NCI-H187 treated with DMSO at 0.1 percent for 48 hours (cell line): ENCODE measurements around the gene CCDC148.
"Not testable (repeated sequence)": the region's sequence is repeated elsewhere in the genome, so short reads cannot be mapped to it uniquely, and the experiment has no call there.

Experiments
- DNase-seq: peaks from one replicate; lab custom pipeline; 2025; lab: John Stamatoyannopoulos, UW

The CCDC148 gene

GRCh38 chr2:158357122-158357521 lies 99.4 kb downstream of the CCDC148 start:
- DNase-seq: no peak

- DNase-seq: not testable (repeated sequence)
Observed at GRCh38 chr2:158351466-158351816, 105.1 kb downstream of the CCDC148 start.

- DNase-seq: not testable (repeated sequence)
Observed at GRCh38 chr2:158350751-158351465, 105.6 kb downstream of the CCDC148 start.

- DNase-seq: no peak
Observed at GRCh38 chr2:158346032-158346431, 110.5 kb downstream of the CCDC148 start.

- DNase-seq: no peak
Observed at GRCh38 chr2:158339513-158339912, 117.0 kb downstream of the CCDC148 start.

GRCh38 chr2:158337018-158337417 lies 119.5 kb downstream of the CCDC148 start:
- no peak for DNase-seq

GRCh38 chr2:158331799-158332198 lies 124.8 kb downstream of the CCDC148 start:
- DNase-seq: not testable (repeated sequence)

GRCh38 chr2:158325782-158326340 lies 130.7 kb downstream of the CCDC148 start:
- no peak for DNase-seq

GRCh38 chr2:158325031-158325781 lies 131.3 kb downstream of the CCDC148 start:
- DNase-seq: no peak

GRCh38 chr2:158323381-158323780 lies 133.2 kb downstream of the CCDC148 start:
- DNase-seq: no peak

GRCh38 chr2:158321264-158321663 lies 135.3 kb downstream of the CCDC148 start:
- DNase-seq: no peak

- DNase-seq: no peak
Observed at GRCh38 chr2:158319269-158319668, 137.3 kb downstream of the CCDC148 start.

GRCh38 chr2:158317642-158318041 lies 138.9 kb downstream of the CCDC148 start:
- no peak for DNase-seq

- DNase-seq: no peak
Observed at GRCh38 chr2:158315803-158316414, 140.6 kb downstream of the CCDC148 start.

GRCh38 chr2:158315000-158315399 lies 141.6 kb downstream of the CCDC148 start:
- no peak for DNase-seq

GRCh38 chr2:158313734-158314133 lies 142.8 kb downstream of the CCDC148 start:
- no peak for DNase-seq

- no peak for DNase-seq
Observed at GRCh38 chr2:158312981-158313380, 143.6 kb downstream of the CCDC148 start.

- not testable (repeated sequence) for DNase-seq
Observed at GRCh38 chr2:158310407-158310806, 146.1 kb downstream of the CCDC148 start.

GRCh38 chr2:158305501-158305900 lies 151.1 kb downstream of the CCDC148 start:
- DNase-seq: no peak

GRCh38 chr2:158300394-158300793 lies 156.2 kb downstream of the CCDC148 start:
- no peak for DNase-seq

GRCh38 chr2:158297606-158298005 lies 158.9 kb downstream of the CCDC148 start:
- DNase-seq: no peak

GRCh38 chr2:158297120-158297519 lies 159.4 kb downstream of the CCDC148 start:
- no peak for DNase-seq

- DNase-seq: no peak
Observed at GRCh38 chr2:158293722-158294121, 162.8 kb downstream of the CCDC148 start.
